Psoas muscle (tissue), 8 donors: ENCODE results near the gene BTBD9. TPM values are rescaled to one million over a fixed set of nuclear protein-coding genes. Genes with fewer than 3 reads are reported as not detected.

Experiments used
- ATAC-seq, 4 donors: fragments of 200-7000 bp; cut with Tn5 transposase; one replicate each; pipeline ENCODE4 v1.9.1; 2020; ENCODE audit warnings: moderate library complexity in 3 of 4, mild to moderate bottlenecking in 2 of 4
- DNase-seq, 2 donors: peaks; one replicate each; pipeline ENCODE4 v3.0.0-alpha.2; 2020
- H3K27ac ChIP-seq: fragments of 200-600 bp; one replicate; pipeline ENCODE4 v1.8.0; 2022
- H3K27me3 ChIP-seq, 3 donors: fragments of 200-600 bp in 1 of 3; one replicate each; pipeline versions ENCODE4 v1.6.1 to v1.8.0; 2013 to 2022; ENCODE audit warnings: low read length in 2 of 3, mild to moderate bottlenecking in 2 of 3, moderate library complexity in 1 of 3; ENCODE audit not compliant: insufficient read depth in 3 of 3
- H3K36me3 ChIP-seq, 2 donors: fragments of 200-600 bp in 1 of 2; one replicate each; pipeline versions ENCODE4 v1.6.1 to v1.8.0; 2013 to 2022; ENCODE audit warnings: low read depth in 1 of 2, mild to moderate bottlenecking in 1 of 2, moderate library complexity in 1 of 2; ENCODE audit not compliant: insufficient read depth in 1 of 2
- H3K4me1 ChIP-seq: fragments of 200-600 bp; one replicate; pipeline ENCODE4 v1.8.0; 2022
- H3K4me3 ChIP-seq: fragments of 200-600 bp; one replicate; pipeline ENCODE4 v1.8.0; 2022; ENCODE audit warnings: mild to moderate bottlenecking
- H3K9me3 ChIP-seq: fragments of 200-600 bp; one replicate; pipeline ENCODE4 v1.8.0; 2022
- CTCF ChIP-seq: fragments of 200-600 bp; IDR thresholded peaks from one replicate; pipeline ENCODE4 v1.8.0; 2022; ENCODE audit warnings: antibody characterized with exemption
- WGBS, 3 donors: extraction: QIAGEN DNeasy Blood & Tissue Kit; methylation state at CpG; one replicate each; pipeline versions ENCODE4 v1.1.6 to v1.1.7; 2013; 5-methylcytosine and 5-hydroxymethylcytosine counted together
- intact Hi-C, 2 donors: fragments of 100-400 bp; cut with DNase I; formaldehyde crosslinking; loops; one replicate each; pipeline versions ENCODE4 v1.11.0 to v1.14.2; 2022
- polyA plus RNA-seq, 3 donors: library from polyadenylated mRNA; stranded (reverse); fragments of 200-250 nt; gene quantifications; one replicate each; pipeline ENCODE4 v1.2.3, GENCODE V29; 2013
- total RNA-seq, 4 donors: library from RNA; stranded (reverse); fragmentation: NEBNext Ultra II Directional in 2 of 4; extraction: Animal tissue kit (Norgen Biotek cat#: 25700) in 2 of 4; gene quantifications; one replicate each; pipeline versions ENCODE4 v1.2.1 to v1.2.4, GENCODE V29; 2021 to 2023
- donor health status: healthy with polysubstance abuse.
- donor health status: DM: no; HTN: no; CAD: no; lungs with moderate emphysema.
- donor health status: Bipolar disorder and iron deficiency.
- donor health status: healthy.
- donor health status: DM: yes; HTN: yes; CAD: no.
- donor health status: DM: no; HTN: no; CAD: no.
- donor health status: DM: no; HTN: no; CAD: no.
- donor health status: DM: yes; HTN: yes; CAD: no.

BTBD9 gene
- total and polyA plus RNA-seq, 7 donors = 2.3 to 10.9 (median 8.4) TPM

DNA sequence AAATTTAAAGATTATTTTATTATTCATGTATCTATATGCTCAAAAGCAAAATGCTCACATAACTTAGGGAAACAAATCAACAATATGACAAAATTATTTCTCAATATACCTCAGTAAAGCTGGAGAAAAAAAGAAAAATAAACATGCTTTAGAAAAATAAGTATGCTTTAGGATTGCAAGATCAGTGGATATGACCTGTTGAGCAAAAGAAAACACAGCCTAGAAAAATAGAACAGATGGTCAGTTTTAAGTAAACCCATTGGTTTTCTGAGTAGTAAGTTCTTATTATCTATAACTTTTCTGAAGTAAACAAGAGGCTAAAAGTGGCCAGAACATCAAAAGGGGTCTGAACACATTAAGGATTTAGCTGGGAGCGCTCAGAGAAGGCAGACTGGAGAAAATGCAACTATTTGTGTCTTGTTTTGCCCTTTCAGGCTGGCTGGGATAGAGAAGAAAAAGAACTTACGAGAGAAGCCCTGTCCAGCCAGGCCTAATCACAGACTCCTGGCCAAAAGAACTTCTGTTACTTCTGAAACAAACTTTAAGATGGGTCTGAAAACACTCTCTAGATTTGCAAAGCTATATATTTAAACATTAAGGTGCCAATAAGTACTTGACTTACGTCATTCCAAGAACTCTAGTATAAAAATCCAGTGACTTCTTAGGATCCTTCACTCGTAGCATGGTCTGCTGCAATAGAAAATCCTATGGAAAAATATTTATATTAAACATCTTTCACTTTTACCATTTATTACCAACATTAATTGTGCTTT, 46.7 kb upstream of the BTBD9 start:
- ATAC-seq = no peak
- WGBS, 3 donors = 82 to 94% (median 87%) methylated on average over 4 of the region's 4 CpGs

DNA sequence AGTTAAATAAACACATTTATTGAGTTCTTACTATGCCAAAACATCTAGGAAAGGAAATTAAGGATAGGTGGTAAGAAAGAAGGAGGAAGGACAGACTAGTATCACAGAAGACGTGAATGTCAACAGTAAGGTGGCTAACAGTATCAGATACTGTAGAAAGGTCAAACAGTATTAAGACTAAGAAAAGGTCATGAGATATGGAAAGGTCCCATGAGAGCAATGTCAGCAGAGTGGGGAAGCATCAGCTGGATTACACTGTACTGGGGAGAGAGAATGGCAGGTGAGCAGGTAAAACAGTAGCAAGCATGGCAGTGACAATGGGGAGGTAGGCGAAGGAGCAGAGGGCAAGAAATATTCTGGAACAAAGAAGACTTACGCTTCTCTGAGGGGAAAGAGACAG, 45.2 kb upstream of the BTBD9 start:
- peaks cover 2 to 48% of the 10 kb centered on the region in 2 donors for H3K36me3 ChIP-seq
- ATAC-seq = no peak
- H3K27ac ChIP-seq = no peak overlapping the region

More for the DNA sequence above, 46.7 kb upstream of the BTBD9 start:
- Histone ChIP-seq H3K36me3 (peaks cover 2 to 32% of the 10 kb centered on the region in 2 donors), H3K4me3 (no peak overlapping the region), H3K4me1 (no peaks in the 10 kb centered on the region), H3K27ac (no peak overlapping the region), H3K27me3 (no peaks in the 10 kb centered on the region), H3K9me3 (no peaks in the 10 kb centered on the region)
- DNase-seq = no peak
- intact Hi-C loops = no loop called here
- TF ChIP-seq CTCF = no peak

DNA sequence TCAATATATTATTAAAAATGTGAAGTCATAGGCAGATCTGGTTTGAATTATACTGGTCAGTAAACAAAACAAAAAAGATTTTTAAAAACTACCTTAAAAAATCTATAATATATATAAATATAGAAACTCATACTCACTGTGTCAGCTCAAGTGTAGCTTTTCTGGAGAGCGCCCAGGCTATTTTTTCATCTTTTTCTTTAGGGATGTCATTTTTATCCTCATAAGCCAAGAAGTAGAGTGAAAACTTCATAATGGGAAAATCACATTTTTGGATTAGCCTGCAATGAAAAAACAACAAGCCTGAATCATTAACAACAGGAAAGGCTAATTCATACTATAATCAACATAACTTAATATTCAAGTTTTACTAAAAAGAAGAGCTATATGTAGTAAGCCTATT, 44.5 kb upstream of the BTBD9 start:
- no peaks in the 10 kb centered on the region for H3K9me3 ChIP-seq
- intact Hi-C loops = no loop called here
- no peak overlapping the region for H3K4me3 ChIP-seq
- H3K4me1 ChIP-seq = no peaks in the 10 kb centered on the region
- ATAC-seq (no peak), DNase-seq (no peak)
- H3K27me3 ChIP-seq = no peaks in the 10 kb centered on the region
- no peak for TF ChIP-seq CTCF
- H3K36me3 ChIP-seq = peaks cover 2 to 55% of the 10 kb centered on the region in 2 donors
- 95 to 97% (median 95%) methylated on average over 1 of the region's 1 CpG for WGBS, 3 donors
- H3K27ac ChIP-seq = no peak overlapping the region

More for the DNA sequence above, 45.2 kb upstream of the BTBD9 start:
- 82 to 89% (median 84%) methylated on average over 3 of the region's 3 CpGs for WGBS, 3 donors
- H3K4me1 ChIP-seq = no peaks in the 10 kb centered on the region
- H3K27me3 ChIP-seq = no peaks in the 10 kb centered on the region
- no peak for TF ChIP-seq CTCF
- intact Hi-C loops = no loop called here
- DNase-seq = no peak
- H3K9me3 ChIP-seq = no peaks in the 10 kb centered on the region
- no peak overlapping the region for H3K4me3 ChIP-seq

DNA sequence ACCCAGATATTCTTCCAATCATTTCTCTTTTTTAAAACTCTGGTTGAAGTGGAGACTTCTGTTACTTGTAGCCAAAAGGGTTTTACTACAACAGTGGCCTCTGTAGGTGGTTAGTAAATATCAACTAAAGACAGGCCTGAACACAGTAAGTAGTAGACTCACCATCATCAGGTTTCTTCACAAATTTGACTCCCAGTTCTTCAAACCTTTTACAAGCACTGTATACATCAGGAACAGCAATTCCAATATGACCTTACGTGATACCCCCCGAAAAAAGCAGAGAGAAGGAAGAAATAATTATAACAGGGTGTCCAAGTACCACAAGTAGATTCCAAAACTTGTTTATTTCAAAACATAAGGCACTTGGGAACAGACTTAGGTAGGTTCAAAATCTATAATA, 42.1 kb upstream of the BTBD9 start:
- Histone ChIP-seq H3K36me3 (peaks cover 2 to 76% of the 10 kb centered on the region in 2 donors), H3K27ac (no peak overlapping the region), H3K4me1 (no peaks in the 10 kb centered on the region), H3K27me3 (no peaks in the 10 kb centered on the region), H3K9me3 (no peaks in the 10 kb centered on the region), H3K4me3 (no peak overlapping the region)
- no peak for ATAC-seq
- TF ChIP-seq CTCF = no peak
- intact Hi-C loops = no loop called here
- DNase-seq = no peak
- WGBS, 3 donors = 93 to 100% (median 98%) methylated on average over 2 of the region's 2 CpGs
